ENCODE results near the gene JAM3. TPM values are rescaled to one million over a fixed set of nuclear protein-coding genes. Genes with fewer than 3 reads are reported as not detected.

Gene JAM3
- total RNA-seq, 1 experiment from 2014 or later = 45.4 TPM

GRCh38 chr11:134158023-134158422, 89.2 kb downstream of the JAM3 start:
- BruUV-seq (replicated peaks) = no TSS peak

GRCh38 chr11:134159652-134160051, 90.8 kb downstream of the JAM3 start:
- H3K4me3 ChIP-seq (ENCODE audit: low read depth in 2 of 2, low read length in 2 of 2) = no peak overlapping the region
- CTCF ChIA-PET = no interaction called here
- DNase-seq (ENCODE audit: low read depth, low spot score) (no peak), ATAC-seq (no peak)
- no TSS peak for BruUV-seq (replicated peaks)
- in situ Hi-C loops (cut with HindIII; ENCODE audit: low pct_unique_long_range_greater_than_20kb, low sequenced_read_pairs) = no loop called here
- no peaks in the 10 kb centered on the region for H3K9me3 ChIP-seq (ENCODE audit: control insufficient read depth, insufficient read depth, low read depth, low read length)
- POLR2A ChIA-PET = interaction anchor here (0.5 kb wide), 1 partner anchor 68 kb away, joined by 3 read pairs; no protein-coding TSS in a partner anchor
- TF ChIP-seq REST (IDR thresholded peaks at IDR 0.05; ENCODE audit: insufficient read depth in 1 of 2, low read depth in 2 of 2, low read length in 1 of 2) (no peak), CTCF (IDR thresholded peaks at IDR 0.05) (no peak), SIN3A (IDR thresholded peaks at IDR 0.05; ENCODE audit: borderline replicate concordance, insufficient read depth, low read depth, low read length) (no peak), POLR2AphosphoS5 (IDR thresholded peaks at IDR 0.05; ENCODE audit: low read depth, low read length) (no peak), TCF7L2 (IDR thresholded peaks at IDR 0.05; ENCODE audit: low read depth, low read length) (no peak)
- intact Hi-C loops (cut with micrococcal nuclease; ENCODE audit: unreplicated experiment) = no loop called here
- no peaks in the 10 kb centered on the region for H3K4me1 ChIP-seq (ENCODE audit: control insufficient read depth, insufficient read depth, low read length)
- H3K27ac ChIP-seq (ENCODE audit: low read length) = no peak overlapping the region
- H3K27me3 ChIP-seq (ENCODE audit: control insufficient read depth, insufficient read depth, low read length) = no peaks in the 10 kb centered on the region
- H3K36me3 ChIP-seq (ENCODE audit: control insufficient read depth, insufficient read depth, low read length) = peaks cover 11% of the 10 kb centered on the region

More at GRCh38 chr11:134158023-134158422, 89.2 kb downstream of the JAM3 start:
- no peaks in the 10 kb centered on the region for H3K4me1 ChIP-seq (ENCODE audit: control insufficient read depth, insufficient read depth, low read length)
- H3K4me3 ChIP-seq (ENCODE audit: low read depth in 2 of 2, low read length in 2 of 2) = no peak overlapping the region
- peaks cover 11% of the 10 kb centered on the region for H3K36me3 ChIP-seq (ENCODE audit: control insufficient read depth, insufficient read depth, low read length)
- ChIA-PET CTCF (no interaction called here), POLR2A (no interaction called here)
- no peaks in the 10 kb centered on the region for H3K9me3 ChIP-seq (ENCODE audit: control insufficient read depth, insufficient read depth, low read depth, low read length)
- H3K27me3 ChIP-seq (ENCODE audit: control insufficient read depth, insufficient read depth, low read length) = no peaks in the 10 kb centered on the region
- ATAC-seq (no peak; the same call in 1 of the 2 replicates), DNase-seq (ENCODE audit: low read depth, low spot score) (no peak)
- H3K27ac ChIP-seq (ENCODE audit: low read length) = no peak overlapping the region
- TF ChIP-seq SIN3A (IDR thresholded peaks at IDR 0.05; ENCODE audit: borderline replicate concordance, insufficient read depth, low read depth, low read length) (no peak), TCF7L2 (IDR thresholded peaks at IDR 0.05; ENCODE audit: low read depth, low read length) (no peak), CTCF (IDR thresholded peaks at IDR 0.05) (no peak), REST (IDR thresholded peaks at IDR 0.05; ENCODE audit: insufficient read depth in 1 of 2, low read depth in 2 of 2, low read length in 1 of 2) (no peak), POLR2AphosphoS5 (IDR thresholded peaks at IDR 0.05; ENCODE audit: low read depth, low read length) (no peak)
- intact Hi-C loops (cut with micrococcal nuclease; ENCODE audit: unreplicated experiment) = no loop called here
- in situ Hi-C loops (cut with HindIII; ENCODE audit: low pct_unique_long_range_greater_than_20kb, low sequenced_read_pairs) = no loop called here
